ENCODE data around the gene TTC23.

The TTC23 gene

DNA sequence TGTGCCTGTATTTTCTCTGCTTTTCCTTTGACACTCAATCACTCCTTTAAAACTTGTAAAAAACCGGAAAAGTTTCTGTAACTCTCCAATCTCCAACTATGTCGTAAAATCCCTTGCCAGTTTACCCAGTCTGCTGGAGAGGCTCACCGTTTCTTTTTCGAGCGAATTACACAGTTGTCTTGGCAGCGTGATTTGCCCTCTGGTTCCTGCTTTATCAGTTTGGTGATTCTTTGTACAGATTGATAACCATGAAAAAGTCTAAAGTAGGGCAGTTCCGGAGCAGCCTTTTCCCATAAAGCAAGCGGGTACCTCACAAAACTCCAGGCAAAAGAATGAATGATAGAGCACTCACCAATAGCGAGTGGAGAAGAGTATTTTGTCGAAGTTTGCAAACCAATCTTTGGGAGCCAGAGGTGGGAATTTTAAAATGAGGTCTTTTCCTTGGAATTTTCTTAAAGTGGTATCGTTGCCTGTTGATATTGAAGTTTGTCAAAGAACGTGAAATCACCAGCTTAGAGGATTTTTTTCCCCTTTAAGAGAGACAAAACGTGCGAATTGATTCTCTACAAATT lies at the start of gene TTC23:
Gene TTC23, minus strand, starts transcription at position 312 of the 572 bp plus-strand sequence. CDS start 20,869 bp downstream, outside the sequence.
- peak; percentile 62 for DNase-seq (ENCODE audit: low read depth)
- TF ChIP-seq MYC (IDR thresholded peaks at IDR 0.05; ENCODE audit: low read depth, low read length) (no peak), POLR2A (IDR thresholded peaks at IDR 0.05; ENCODE audit: extremely low read depth, insufficient read length) (no peak)
- TF ChIP-seq, protein P1, sequence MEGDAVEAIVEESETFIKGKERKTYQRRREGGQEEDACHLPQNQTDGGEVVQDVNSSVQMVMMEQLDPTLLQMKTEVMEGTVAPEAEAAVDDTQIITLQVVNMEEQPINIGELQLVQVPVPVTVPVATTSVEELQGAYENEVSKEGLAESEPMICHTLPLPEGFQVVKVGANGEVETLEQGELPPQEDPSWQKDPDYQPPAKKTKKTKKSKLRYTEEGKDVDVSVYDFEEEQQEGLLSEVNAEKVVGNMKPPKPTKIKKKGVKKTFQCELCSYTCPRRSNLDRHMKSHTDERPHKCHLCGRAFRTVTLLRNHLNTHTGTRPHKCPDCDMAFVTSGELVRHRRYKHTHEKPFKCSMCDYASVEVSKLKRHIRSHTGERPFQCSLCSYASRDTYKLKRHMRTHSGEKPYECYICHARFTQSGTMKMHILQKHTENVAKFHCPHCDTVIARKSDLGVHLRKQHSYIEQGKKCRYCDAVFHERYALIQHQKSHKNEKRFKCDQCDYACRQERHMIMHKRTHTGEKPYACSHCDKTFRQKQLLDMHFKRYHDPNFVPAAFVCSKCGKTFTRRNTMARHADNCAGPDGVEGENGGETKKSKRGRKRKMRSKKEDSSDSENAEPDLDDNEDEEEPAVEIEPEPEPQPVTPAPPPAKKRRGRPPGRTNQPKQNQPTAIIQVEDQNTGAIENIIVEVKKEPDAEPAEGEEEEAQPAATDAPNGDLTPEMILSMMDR (IDR thresholded peaks at IDR 0.05; ENCODE audit: low read depth, low read length), result no peak
- TF ChIP-seq, protein P2, sequence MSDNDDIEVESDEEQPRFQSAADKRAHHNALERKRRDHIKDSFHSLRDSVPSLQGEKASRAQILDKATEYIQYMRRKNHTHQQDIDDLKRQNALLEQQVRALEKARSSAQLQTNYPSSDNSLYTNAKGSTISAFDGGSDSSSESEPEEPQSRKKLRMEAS (IDR thresholded peaks at IDR 0.05; ENCODE audit: low read depth, low read length), result no peak; the same call in 1 of the 2 replicates
- peak within 1 kb of the TSS; percentile 79 for H3K4me3 ChIP-seq (ENCODE audit: low read depth, low read length)

GRCh38 chr15:99296386-99296785 lies 47.0 kb upstream of the TTC23 start:
- TF ChIP-seq MYC (IDR thresholded peaks at IDR 0.05; ENCODE audit: low read depth, low read length), result no peak
- no peak for TF ChIP-seq POLR2A (IDR thresholded peaks at IDR 0.05; ENCODE audit: extremely low read depth, insufficient read length)
- TF ChIP-seq, protein P2 (IDR thresholded peaks at IDR 0.05; ENCODE audit: low read depth, low read length), result no peak
- TF ChIP-seq, protein P1 (IDR thresholded peaks at IDR 0.05; ENCODE audit: low read depth, low read length), result no peak

DNA sequence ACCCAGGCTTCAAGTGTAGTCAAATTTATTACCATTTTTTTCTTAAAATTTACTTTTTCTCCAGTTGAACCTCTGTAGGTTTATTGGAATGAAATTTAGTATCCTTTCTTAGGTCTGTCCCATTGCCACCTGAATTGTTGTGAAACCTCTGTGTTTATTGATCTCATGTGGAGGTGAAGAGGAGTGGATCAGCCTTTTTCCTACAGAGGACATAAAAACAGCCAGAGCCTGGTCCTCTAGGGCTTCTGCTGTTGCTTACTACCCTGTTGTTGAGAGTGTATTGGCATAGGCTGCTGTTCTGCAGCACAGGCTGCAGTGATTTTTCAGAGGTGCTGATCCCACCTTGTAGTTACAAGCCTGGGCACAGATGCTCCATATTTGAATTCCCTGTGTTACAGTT lies 46.5 kb upstream of the TTC23 start:
- no peak overlapping the region for H3K4me3 ChIP-seq (ENCODE audit: low read depth, low read length)
- TF ChIP-seq, protein P2 (IDR thresholded peaks at IDR 0.05; ENCODE audit: low read depth, low read length), result no peak

More at GRCh38 chr15:99296386-99296785, 47.0 kb upstream of the TTC23 start:
- DNase-seq (ENCODE audit: low read depth), result no peak
- no peak overlapping the region for H3K4me3 ChIP-seq (ENCODE audit: low read depth, low read length)

DNA sequence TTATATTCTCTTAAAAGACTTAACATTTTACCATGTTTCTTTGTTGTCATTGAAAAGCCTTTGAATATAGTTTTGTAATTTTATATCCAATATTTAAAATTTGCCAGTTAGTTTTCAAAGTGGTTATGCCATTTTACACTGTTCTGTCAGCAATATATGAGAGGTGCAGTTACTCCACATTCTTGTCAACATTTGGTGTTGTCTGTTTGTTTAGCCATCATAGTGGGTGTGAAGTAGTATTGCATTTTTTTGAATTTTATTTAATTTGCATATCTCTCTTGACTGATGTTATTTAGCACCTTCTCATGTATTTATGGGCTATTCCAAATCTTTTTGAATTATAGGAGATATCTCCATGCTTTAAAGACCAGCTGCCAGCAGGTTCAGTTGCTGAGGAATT lies 42.3 kb upstream of the TTC23 start:
- H3K4me3 ChIP-seq (ENCODE audit: low read depth, low read length), result no peak overlapping the region
- no peak for DNase-seq (ENCODE audit: low read depth)
- TF ChIP-seq POLR2A (IDR thresholded peaks at IDR 0.05; ENCODE audit: extremely low read depth, insufficient read length), result no peak
- TF ChIP-seq, protein P1 (IDR thresholded peaks at IDR 0.05; ENCODE audit: low read depth, low read length), result no peak
- no peak for TF ChIP-seq MYC (IDR thresholded peaks at IDR 0.05; ENCODE audit: low read depth, low read length)
- TF ChIP-seq, protein P2 (IDR thresholded peaks at IDR 0.05; ENCODE audit: low read depth, low read length), result no peak

More for the DNA sequence above, 46.5 kb upstream of the TTC23 start:
- DNase-seq (ENCODE audit: low read depth), result no peak

DNA sequence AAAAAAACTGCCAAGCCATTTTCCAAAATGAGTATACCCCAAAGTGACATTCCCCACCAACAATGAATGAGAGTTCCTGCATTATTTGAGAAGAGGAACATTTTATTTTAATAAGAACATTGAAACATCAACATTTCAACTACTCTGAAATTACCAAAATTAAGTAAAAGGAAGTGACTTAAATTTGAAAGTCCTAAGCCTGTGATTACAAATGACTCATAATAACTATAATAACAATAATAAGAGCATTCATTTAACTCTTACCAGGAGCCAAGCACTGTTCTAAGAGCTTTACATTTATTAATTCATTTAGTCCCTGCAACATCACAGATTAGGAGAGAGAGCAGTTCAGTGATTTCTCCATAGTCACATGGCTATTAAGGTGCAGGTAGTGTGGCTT lies 34.3 kb upstream of the TTC23 start:
- no peak for TF ChIP-seq POLR2A (IDR thresholded peaks at IDR 0.05; ENCODE audit: extremely low read depth, insufficient read length)
- TF ChIP-seq, protein P1 (IDR thresholded peaks at IDR 0.05; ENCODE audit: low read depth, low read length), result no peak
- no peak overlapping the region for H3K4me3 ChIP-seq (ENCODE audit: low read depth, low read length)
- DNase-seq (ENCODE audit: low read depth), result no peak

DNA sequence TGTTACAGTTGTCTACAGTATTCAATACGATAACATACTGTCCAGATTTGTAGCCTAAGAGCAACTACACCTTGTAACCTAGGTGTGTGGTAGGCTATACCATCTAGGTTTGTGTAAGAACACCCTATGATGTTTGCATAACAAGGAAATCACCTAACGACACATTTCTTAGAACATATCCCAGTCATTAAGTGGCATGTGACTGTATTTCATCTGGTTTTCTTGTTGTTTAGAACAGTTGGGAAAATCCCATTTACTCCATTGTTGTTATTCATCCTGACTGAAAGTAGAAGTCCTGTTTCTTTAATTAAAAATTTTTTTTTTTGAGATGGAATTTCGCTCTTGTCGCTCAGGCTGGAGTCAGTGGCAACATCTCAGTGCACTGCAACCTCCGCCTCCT lies 33.2 kb upstream of the TTC23 start:
- TF ChIP-seq POLR2A (IDR thresholded peaks at IDR 0.05; ENCODE audit: extremely low read depth, insufficient read length) (no peak), MYC (IDR thresholded peaks at IDR 0.05; ENCODE audit: low read depth, low read length) (no peak)
- TF ChIP-seq, protein P1 (IDR thresholded peaks at IDR 0.05; ENCODE audit: low read depth, low read length), result no peak
- TF ChIP-seq, protein P2 (IDR thresholded peaks at IDR 0.05; ENCODE audit: low read depth, low read length), result no peak
- no peak for DNase-seq (ENCODE audit: low read depth)
- no peak overlapping the region for H3K4me3 ChIP-seq (ENCODE audit: low read depth, low read length)
